Measurements from ENCODE around the gene MFSD11.

- TF ChIP-seq, protein P1, sequence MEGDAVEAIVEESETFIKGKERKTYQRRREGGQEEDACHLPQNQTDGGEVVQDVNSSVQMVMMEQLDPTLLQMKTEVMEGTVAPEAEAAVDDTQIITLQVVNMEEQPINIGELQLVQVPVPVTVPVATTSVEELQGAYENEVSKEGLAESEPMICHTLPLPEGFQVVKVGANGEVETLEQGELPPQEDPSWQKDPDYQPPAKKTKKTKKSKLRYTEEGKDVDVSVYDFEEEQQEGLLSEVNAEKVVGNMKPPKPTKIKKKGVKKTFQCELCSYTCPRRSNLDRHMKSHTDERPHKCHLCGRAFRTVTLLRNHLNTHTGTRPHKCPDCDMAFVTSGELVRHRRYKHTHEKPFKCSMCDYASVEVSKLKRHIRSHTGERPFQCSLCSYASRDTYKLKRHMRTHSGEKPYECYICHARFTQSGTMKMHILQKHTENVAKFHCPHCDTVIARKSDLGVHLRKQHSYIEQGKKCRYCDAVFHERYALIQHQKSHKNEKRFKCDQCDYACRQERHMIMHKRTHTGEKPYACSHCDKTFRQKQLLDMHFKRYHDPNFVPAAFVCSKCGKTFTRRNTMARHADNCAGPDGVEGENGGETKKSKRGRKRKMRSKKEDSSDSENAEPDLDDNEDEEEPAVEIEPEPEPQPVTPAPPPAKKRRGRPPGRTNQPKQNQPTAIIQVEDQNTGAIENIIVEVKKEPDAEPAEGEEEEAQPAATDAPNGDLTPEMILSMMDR (IDR thresholded peaks at IDR 0.05) = no peak
- TF ChIP-seq POLR2A (IDR thresholded peaks at IDR 0.05) (no peak), EP300 (IDR thresholded peaks at IDR 0.05) (no peak)
These were observed 12.2 kb upstream of the MFSD11 start for GRCh38 chr17:76725580-76726230.
